Measurements from ENCODE around the gene METTL9. TPM values are rescaled to one million over a fixed set of nuclear protein-coding genes. Genes with fewer than 3 reads are reported as not detected.

METTL9 gene
- total RNA-seq, 4 donors from 2014 or later: 128 to 162 (median 140) TPM

DNA sequence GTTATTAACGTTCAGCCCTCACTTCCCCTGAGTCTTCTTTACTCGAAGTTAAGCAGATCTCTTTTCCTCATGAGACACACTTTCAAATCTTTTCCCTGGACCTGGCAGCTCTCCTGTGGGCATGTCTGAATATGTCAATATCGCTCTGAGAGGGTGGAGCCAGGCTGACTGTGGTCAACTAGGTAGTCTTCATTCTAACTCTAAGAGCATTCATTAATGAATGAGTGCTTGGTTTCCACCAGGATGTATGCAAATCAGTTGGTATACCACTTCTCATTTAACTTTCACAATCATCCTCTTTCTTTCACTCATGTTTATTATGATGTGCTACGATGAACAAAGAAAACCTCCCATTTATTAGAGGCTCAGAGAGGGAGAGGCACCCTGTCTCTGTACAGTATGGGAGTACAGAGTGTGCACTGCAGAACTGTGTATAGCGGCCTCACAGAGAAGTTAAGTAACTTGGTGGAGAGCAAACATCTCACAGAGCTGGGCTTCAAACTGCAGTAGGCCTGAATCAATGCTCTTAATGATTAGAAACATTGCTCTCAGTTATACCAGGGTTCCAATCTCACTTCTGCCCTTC is 104.3 kb downstream of the METTL9 start:
- DNase-seq (ENCODE audit: low spot score in 2 of 2): no peak
- intact Hi-C loops (cut with DNase I; ENCODE audit: low total_unique reads): no loop called here
- H3K4me3 ChIP-seq (ENCODE audit: low read depth, poor library complexity, severe bottlenecking): no peak overlapping the region
- TF ChIP-seq CTCF (IDR thresholded peaks at IDR 0.05) (no peak), POLR2A (IDR thresholded peaks at IDR 0.05) (no peak)
- 48 to 51% methylated on average over 5 of the region's 5 CpGs for WGBS, 2 donors

DNA sequence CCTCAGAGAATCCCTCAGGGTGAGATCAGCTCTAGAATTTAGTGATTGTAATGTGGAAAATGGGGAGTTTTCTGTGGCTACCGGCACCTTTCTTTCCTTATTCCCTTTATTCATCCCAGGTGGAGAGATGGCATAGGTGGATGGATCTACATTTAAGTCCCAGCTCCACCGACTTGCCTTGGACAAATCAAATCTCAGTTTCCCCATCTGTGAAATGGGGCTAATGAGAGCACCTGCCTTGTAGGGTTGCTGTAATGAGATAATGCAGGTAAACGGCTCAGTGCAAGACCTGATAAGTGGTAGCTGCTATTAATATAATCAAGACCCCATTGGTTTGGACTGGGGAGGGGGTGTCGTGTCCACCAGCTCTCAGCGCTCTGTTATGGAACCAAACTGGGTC is 104.9 kb downstream of the METTL9 start:
- H3K4me3 ChIP-seq (ENCODE audit: low read depth, poor library complexity, severe bottlenecking): no peak overlapping the region
- WGBS, 2 donors: 91 to 94% methylated on average over 5 of the region's 5 CpGs
- DNase-seq (ENCODE audit: low spot score in 2 of 2): no peak
- intact Hi-C loops (cut with DNase I; ENCODE audit: low total_unique reads): no loop called here
- TF ChIP-seq CTCF (IDR thresholded peaks at IDR 0.05): no peak
- no peak for TF ChIP-seq POLR2A (IDR thresholded peaks at IDR 0.05)

- no peak for TF ChIP-seq CTCF (IDR thresholded peaks at IDR 0.05)
- 82 to 86% methylated on average over 6 of the region's 6 CpGs for WGBS, 2 donors
- no peak overlapping the region for H3K4me3 ChIP-seq (ENCODE audit: low read depth, poor library complexity, severe bottlenecking)
- no peak for DNase-seq (ENCODE audit: low spot score in 2 of 2)
- intact Hi-C loops (cut with DNase I; ENCODE audit: low total_unique reads): loop anchor here (5.0 kb wide), 1 partner anchor 122 kb away; no protein-coding TSS in a partner anchor
Observed at GRCh38 chr16:21704733-21705132, 105.4 kb downstream of the METTL9 start.

Other genes starting within 250 kb of the METTL9 start
- gene IGSF6, start 53.0 kb downstream of the METTL9 start, total RNA-seq: under 1 TPM; 0.30 to 0.71 (median 0.51) TPM
- gene OTOA, start 64.4 kb downstream of the METTL9 start, total RNA-seq: not detected